Stimulated activated CD8-positive, alpha-beta memory T cell treated with anti-CD3 and anti-CD28 coated beads, Interleukin-7, amount 100 ng/mL, for 4 hours (primary cell): Measurements from ENCODE around the gene AMOTL2.

Source experiments
- DNase-seq, 2 donors: peaks; one replicate each; pipeline ENCODE4 v3.0.0-alpha.2; 2020; ENCODE audit warnings: low read depth in 2 of 2

AMOTL2 gene

DNA sequence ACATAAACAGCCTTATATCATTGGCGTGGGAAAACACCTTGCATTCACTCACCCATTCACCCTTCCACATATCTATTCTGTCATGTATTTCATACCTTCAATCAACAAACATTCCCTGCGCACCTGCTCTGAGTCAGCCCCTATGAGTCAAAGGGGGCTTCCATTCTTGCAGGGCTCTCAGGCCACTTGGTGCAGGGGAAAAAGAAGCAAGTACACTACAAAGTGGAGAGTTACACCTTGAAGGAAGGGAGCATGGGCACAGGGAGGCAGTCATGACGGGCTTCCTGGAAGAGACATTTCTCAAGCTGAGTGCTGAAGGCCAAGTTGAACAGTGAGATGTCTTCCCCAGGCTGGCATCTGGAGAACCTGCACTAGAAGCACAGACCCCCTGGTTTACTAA lies 4.6 kb upstream of the AMOTL2 start:
- no peak for DNase-seq

GRCh38 chr3:134378384-134378783 lies 4.1 kb upstream of the AMOTL2 start:
- DNase-seq = no peak

DNA sequence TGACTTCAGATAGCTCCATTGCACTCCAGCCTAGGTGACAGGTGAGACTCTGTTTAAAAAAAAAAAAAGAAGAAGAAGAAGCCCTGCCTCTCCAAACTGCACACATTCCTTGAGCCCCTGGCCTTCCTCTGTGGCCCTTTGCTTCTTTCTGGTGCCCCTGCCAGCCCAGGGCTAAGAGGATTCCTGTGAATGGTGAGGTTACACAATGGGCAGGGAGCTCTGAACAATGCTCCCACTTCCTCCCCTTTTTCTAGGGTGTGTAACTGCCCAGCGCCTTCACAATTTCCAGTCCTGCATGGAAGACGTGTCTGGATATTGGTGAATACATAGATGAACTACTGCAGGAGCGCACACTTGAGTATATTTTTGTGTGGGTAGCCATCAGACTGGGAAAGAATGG lies 3.6 kb upstream of the AMOTL2 start:
- DNase-seq = no peak

DNA sequence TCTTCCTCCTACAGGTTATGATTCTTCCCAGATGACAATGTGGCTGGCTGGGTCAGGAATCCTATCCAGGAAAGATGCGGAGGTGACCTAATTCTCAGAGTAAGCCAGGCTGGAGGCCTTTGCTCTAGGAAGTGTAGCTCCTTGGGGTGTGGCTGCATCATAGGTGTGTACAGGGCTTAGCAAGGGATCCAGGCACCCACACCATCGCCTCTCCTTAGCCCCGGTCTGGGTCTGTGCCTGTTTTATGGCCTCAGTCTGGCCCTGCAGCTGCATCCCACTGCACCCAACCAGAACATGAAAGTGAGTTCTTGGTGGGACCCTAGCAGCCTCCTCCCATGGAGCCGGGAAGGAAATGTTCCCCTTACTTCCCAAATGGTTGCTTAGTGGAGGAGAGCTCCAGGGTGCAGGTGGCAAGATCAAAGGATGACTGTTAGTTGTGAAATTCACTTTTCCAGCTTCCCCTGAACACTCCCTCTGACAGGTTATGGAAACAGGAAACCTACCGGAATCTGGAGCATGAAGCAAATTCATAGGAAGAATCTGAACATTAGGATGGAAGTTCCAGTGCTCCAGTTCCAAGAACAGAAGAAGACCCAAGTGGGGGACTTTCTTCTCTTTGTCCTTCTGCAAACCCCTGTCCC lies 2.7 kb upstream of the AMOTL2 start:
- DNase-seq = no peak

DNA sequence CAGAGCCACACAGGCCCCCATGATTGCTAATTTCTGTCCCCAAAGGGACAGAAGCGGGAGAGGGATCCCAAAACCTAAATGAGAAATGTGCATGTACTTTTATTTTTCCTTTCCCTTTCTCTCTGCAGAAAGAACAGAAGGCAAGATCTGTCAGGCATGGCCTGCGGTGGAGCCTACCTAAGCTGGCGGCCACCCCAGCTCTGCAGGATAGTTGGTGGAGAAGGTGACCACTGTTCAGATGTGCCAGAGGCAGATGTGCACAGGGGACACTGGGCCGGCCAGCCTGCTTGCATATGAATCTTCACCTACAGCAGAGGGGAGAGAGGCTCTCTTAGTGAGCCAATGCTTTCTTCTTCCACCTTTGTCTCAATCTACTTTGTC lies 2.1 kb upstream of the AMOTL2 start:
- DNase-seq = no peak

DNA sequence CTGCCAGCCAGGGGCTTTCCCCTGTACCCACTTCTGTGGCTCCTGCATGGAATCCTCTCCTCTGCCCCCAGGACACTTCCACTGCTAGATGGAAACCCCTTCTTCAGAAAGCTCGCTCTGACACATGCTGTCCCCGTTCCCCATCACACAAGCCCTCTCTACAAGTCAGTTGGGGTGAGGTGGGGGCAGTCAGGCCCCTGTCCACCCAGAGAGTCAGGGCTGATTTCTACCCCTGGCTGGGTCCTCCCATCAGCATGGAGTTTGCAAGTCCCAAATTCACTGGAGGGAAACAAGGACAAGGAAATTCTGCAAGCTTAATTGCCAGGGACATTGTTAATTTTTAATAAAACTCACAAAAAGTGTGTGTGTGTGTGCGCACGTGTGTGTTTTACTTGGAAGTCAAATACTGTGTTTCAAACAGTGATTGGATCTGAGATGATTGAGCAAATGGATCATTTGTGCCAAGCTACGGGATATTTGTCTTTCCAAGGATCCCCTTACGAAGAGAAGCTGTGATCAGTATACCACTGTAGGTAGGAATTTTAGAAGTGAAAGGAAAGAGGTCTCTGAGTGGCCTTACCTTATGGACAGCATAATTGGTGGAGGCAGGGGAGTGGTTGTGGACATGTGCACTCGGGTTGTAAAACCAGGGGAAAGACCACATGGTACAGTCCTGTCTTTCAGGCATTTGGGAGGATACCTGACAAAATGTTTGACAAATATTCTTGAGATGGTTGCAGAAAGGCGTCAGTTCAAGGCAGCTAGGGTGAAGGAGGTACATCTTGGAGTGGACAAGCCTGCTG lies 1.5 kb upstream of the AMOTL2 start:
- DNase-seq = no peak

- DNase-seq = no peak
Measured at GRCh38 chr3:134374791-134375581, 739 bp upstream of the AMOTL2 start.

DNA sequence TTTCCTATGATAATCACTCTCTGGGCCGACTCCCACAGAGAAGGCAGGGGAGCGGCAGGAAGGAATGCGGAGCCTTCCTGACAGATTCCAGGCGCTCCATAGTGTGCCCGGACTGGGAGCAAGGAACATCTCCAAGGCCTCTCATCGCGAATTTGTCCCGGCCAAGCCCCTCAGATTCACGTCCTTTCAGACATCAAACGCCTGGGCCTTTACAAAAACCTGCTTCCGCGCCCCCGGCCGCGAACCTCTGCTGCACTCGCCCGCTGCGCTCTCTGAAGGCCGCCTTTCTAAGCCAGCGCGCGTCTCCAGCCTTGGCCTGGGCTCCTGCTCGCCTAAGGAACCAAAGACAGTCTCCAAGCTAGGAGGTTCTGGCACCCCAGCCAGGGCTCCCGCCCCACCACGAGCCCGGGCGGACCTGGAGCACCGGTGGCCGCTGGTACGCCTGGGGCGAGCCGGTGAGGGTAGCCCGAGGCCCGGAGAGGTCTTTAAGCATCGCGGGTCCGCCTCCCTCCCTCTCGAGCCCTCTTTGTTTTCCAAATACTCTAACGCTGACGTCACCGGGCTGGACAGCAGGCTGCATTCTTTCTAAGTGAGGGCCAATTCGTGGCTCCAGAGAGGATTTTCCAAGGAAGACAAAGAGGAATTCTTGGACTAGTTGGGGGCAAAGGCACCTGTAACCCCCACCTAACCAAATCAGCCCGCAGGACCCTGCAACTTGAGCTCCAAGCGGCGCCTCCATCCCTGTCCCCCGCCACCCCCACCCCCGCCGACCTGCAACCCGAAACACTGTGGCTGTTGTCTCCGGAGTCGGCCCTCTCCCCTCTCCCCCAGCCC lies 759 bp downstream of the AMOTL2 start:
- no peak for DNase-seq

DNA sequence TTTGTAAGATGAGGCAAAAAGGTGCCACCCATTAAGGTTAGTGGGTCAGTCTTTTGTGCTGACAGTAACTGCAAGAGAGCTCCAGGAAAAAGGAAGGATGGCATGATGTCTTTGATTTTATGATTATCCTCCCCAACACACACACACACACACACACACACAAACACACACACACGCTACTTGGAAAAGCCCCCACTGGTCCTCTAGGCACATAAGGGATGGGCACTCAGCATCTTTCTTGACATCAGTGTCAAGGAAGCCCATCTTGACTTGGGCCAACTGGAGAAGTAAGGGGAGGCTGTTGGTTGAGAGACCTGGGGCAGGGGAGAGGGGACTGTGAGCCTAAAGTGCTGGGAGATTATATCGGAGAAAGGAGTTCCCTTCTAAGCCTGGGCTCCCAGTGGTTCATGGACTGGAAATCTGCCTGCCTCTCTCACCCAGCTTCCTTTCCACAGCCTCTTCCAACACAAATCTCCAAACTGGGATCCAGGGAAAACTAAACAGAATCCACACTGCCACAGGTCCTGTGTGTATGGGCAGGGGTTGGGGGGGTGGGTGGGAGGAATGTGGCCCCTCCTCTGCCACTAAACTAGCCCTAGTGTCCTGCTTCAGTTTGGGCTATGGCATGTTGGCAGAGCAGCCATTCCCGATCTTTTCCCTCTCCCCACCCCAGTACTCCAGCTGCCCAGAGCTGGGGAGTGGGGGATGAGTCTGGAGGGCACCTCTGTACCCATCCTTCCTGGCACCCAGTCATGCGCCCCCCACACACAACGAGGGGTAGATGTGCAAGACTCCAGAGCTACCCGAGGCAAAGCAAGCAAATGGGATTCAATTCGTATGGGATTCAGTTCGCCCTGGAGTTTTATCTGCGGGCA lies 1.6 kb downstream of the AMOTL2 start:
- no peak for DNase-seq

- DNase-seq = no peak
Measured at GRCh38 chr3:134371542-134372324, 2.5 kb downstream of the AMOTL2 start.

DNA sequence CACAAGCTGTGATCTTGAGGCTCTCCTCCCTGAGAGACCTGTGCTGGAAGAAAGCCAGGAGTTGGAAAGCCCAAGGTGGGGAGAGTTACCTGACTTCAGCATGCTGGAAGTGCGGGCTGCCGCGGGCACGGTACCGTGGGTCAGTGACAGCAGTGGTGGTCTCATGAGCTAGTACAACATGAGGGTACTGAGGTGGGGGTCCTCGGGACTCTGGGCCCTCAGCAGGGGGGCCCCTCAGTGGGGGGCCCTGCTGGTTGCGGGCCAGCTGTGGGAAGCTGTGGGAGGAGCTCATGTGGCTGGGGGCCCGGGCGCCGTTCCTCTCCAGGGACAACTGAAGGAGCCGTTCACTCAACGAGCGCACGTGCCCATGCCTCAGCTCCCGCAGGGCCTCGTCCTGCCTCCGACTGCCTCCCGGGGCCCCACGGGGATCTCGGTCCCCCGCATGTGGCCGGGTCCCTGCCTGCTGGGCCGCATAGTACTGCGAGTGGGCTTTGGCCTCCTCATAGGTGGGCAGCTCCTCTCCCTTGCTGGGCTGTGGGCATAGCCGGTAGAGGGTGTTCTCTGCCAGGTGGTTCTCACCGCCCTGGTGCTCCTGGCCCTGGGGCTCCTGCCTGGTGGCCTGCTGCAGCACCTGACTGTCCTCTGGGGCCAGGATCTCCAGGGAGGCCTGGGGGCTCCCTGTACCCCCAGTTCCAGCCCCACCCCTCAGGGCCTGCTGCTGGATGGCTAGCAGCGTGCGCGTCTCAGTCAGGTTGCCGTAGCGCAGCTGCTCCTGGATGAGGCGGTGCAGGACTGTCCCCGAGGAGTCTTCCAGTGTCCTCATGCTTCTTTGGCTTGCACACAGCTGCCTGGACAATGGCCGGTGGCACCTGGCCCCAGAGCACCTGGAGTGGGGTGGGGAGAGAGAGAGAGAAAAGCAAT lies 3.4 kb downstream of the AMOTL2 start:
- DNase-seq = no peak

DNA sequence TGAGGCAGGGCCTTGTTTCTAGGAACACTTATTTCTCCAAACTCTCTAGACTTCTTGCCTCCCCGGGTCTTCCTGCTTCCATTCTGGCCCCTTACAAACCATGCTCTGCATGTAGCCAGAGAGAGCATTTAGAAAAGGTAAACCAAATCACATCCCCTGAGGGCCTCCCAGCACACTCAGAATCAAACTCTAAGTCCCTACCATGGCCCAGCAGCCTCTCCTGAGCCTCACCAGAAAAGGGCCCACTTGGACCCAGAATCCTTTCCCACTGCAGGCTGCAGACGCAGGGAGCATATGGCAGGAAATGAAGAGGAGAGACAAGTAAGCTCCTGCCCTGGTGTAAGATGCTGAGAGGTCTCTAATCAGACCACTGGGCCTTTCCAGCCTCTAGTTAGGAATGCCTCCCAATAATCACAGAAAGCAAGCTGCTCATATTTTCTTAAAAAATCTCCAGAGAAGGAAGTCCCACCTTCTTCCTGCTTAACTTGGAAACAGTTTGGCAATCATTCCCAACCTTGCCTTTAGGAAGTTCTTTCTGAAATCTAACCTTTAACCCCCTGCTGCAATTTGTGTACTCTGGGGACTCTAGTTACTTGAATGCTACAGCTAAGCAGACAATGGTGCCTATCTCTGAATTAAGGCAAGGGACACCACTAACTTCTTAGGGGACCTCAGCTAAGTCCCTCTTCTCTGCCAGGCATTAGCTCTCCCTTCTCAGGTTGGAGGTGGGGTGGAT lies 4.2 kb downstream of the AMOTL2 start:
- DNase-seq = no peak

- no peak for DNase-seq
Measured at GRCh38 chr3:134369231-134369741, 5.0 kb downstream of the AMOTL2 start.

DNA sequence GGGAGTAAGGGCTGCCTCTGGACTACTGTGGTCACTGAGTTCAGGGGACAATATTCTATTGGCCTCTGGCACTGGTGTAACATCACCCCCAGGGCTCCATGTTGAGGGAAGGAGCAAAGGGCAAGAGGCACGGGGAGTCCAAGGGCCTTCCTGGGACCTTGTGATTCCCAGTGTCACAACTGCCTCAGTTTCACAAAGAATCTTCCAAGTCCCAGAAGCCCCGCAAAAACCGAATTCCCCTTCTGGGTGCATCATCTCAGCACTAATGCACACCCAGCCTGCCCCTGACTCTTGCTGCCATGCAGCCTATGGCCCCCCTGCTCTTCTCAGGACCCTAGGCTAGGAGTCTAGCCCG lies 5.5 kb downstream of the AMOTL2 start:
- DNase-seq = no peak

DNA sequence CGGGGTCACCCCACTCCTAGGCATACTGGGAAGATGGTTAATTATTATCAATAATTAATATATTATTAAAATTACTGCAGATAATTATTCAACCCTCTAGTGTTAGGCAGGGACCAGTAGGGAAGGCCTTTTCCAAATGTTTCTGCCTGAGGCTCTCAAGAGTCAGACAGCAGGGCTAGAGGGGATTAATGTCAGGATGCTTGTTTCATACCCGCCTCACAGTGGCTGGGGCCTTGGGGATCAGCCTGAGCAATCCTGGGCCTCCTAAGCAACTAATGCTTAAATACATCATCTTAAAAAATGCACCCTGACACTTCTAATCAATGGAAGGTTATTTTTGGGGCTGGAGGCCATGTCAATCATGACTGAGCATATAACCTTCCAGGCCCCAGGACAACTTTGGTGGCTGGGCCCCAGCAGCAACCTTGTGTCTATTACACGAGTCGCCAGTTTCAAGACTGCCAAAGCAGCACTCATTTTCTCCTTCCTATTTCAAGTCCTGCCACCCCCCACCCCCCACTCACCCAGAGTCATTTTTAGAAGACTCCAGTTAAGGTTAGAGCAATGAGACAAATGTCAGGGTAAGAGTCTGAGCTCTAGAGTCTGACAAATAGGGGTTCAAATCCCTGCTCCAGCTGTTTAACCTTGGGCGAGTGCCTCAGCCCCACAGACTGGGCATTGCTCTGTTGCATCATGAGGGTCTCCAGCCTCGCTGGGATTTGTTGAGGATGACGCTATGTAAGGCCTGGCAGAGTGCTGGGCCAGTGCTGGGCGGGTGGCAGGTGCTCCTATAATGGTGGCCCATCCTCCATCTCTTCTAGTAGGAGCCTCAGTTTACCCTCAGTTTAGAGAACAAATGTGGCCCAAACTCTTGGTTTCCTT lies 6.1 kb downstream of the AMOTL2 start:
- DNase-seq = no peak

- no peak for DNase-seq
Measured at GRCh38 chr3:134366928-134367811, 7.1 kb downstream of the AMOTL2 start.
